NCI-H748 (cell line): Measurements from ENCODE around the gene TP53I11.
A peak's percentile ranks its signal among the peaks of the same experiment; 100 is the strongest.

ENCODE experiments used
- DNase-seq: peaks from one replicate; lab custom pipeline; 2025; ENCODE audit not compliant: unreplicated experiment; lab: John Stamatoyannopoulos, UW

The TP53I11 gene

DNA sequence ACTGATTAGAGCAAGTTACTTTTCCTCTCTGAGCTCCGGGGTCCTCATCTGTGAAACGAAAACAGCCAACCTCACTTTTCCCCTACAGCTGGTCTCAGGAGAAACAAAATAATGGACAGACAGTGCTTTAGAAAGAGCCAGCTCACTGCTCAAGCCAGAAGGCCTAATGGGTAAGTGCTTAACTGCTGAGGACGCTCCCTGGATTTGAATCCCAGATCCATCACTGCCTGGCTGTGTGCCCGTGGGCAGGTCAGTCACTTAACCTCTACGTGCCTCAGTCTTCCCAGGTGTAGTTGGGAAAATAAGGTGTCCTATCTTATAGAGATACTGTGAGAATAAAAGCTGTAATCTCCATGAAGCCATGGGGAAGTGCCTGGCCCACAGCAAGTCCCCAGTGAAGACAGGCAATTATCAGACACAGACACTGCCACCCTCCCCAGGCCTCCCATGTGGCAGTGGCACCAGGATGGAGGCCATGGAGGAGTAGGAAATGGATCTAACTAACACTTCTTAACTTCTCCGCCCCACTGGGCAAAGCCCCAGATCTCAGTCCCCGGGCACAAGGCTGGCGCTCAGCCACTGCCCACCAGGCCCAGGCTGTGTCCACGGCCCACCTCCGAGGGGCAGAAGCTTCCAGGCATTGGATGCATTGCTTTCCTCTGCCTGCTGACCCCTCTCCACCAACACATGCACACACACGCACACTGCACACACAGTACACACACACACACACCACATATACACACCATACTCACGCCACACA is 9.2 kb downstream of the TP53I11 start:
- no peak for DNase-seq

DNA sequence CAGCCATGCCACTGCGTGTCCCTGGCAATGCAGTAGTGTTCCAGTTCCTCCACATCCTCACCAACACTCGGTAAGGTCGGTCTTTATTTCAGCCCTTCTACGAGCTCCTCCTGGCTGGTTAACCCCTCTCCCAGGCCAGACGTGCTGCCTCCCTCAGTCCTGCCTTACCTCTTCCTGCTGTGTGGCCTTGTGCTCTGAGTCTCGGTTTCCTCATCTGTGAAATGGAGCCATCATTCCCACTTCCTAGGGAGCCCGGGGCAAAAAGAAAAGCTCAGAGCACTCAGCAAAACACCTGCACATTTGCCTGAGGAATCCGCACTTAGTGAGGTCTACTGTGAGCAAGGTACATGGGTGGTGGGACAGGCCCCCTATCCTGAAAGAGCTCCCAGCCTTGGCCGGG is 9.8 kb downstream of the TP53I11 start:
- no peak for DNase-seq

- no peak for DNase-seq
These were observed 10.3 kb downstream of the TP53I11 start for GRCh38 chr11:44940404-44940803.

DNA sequence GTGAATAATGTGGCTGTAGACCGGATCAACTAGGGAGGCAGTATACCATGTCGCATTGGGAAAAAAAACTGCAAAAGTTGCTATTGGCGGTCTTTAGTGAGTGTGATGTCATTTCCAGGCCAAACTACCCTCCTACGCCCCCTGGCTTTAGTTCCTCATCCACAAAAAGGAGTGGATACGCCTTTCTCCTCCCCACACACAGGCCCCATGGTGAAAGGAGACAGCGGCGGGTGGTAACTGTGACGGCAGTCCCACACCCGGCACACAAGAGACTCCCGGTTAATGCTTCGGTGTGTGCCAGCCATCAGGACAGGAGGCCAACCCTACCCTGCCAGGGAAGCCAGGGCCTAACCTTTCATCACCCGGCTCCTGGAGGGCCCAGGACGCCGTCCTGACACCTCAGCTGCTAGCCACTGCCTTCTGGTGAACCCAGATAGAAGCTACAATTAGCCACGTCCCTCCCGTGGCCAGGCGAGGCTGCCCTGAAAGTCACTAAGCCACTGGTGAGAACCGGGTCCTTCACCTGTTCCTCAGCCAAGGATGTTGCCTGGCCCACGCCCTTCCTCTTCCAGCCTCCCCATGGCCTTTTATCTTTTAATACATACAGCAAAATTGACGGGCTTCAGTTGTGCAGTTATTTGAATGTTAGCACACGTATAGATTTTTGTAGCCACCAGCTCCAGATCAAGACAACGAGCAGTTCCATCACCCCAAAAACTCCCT is 10.8 kb downstream of the TP53I11 start:
- no peak for DNase-seq

- DNase-seq, result no peak
These were observed 12.5 kb downstream of the TP53I11 start for GRCh38 chr11:44938066-44938691.

DNA sequence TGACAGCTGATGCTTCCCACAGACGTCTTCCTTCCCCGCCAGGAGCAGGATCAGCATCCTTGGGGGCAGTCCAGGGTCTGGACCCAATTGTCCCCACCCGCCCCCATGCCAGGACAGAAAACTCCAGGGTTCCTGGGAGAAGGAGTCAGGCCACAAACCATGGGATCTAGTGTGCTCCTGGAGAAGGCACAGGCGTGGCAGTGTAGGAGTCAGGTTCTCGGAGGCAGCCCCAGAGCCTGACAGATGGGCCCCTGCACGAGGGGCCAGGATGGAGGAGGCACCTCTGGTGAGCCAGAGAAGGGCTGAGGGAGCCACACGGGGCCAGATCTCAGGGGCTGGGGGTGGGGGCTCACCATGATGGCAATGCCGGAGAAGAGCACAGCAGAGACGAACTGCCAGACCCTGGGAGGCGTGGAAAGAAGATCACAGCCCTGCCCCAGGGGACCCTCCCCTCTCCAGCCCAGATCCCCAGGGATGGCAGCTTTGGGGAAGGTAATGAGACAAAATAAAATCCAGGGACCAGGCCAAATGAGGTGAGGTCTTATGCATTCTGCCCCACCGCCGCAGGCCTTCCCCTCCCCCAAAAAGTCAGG is 13.6 kb downstream of the TP53I11 start:
- no peak for DNase-seq

GRCh38 chr11:44936525-44936924 is 14.2 kb downstream of the TP53I11 start:
- peak; percentile 75 for DNase-seq

DNA sequence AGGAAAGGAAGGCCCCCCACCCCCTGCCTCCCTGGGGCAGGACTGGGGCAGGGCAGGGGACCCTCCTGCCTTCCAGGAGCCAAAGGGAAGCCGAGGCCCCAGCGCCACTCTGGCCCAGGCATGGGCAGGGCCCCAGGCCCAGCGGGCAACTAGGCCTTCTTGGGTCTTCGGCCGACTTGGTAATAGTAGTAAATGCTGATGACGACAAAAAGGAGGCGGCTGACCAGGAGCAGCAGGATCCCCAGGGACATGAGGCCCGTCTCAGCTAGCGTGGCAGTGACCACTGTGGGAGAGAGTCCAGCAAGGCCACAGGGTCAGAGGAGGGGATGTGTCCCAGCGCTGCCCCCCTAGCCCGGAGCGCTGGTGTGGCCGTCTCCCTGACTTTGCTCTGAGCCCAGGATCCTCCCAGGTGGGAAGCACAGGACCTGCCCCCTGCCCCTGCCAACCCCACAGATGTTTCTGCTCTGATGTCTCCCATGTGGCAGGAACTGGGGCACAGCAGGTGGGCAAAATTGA is 15.9 kb downstream of the TP53I11 start:
- DNase-seq, result no peak

GRCh38 chr11:44934110-44934509 is 16.6 kb downstream of the TP53I11 start:
- no peak for DNase-seq

DNA sequence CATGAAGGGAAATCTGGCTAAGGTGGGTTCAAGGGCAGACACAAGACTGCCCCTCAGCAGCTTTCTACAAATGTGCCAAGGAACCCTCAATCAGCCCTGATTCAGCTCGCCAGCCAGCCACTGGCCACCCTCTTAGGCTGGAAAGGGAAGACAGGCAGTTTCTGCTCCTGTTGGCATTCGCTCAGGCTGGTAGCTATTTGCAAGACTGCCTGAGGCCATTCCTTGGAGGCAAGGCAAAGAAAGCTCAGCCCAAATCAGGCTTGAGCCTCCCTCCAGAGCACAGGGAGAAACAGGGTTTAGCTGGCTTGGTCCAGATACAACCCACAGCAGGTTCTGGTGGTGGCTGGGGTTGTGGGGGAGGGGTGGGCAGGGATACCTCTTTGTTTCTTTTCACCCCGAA is 19.2 kb downstream of the TP53I11 start:
- DNase-seq, result no peak

- no peak for DNase-seq
These were observed 19.9 kb downstream of the TP53I11 start for GRCh38 chr11:44930588-44931302.

- no peak for DNase-seq
These were observed 21.9 kb downstream of the TP53I11 start for GRCh38 chr11:44928816-44929215.

DNA sequence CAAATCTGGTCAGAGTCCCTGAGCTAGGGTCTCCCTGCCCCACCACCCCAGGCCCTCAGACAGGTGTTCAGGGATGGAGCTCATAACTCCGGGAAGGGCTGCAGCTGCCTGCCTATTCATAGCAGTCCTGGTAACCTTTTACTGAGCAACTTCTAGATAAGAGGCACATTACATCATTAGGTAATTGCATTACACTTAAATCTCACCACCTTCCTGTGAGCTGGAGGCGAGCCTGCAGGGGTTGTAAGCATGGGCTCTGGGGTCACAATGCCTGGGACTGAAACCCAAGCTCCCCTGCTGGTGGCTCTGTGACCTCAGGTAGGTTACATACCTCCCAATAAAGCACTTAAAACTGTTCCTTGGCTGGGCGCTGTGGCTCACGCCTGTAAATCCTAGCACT is 22.5 kb downstream of the TP53I11 start:
- peak; percentile 8 for DNase-seq

DNA sequence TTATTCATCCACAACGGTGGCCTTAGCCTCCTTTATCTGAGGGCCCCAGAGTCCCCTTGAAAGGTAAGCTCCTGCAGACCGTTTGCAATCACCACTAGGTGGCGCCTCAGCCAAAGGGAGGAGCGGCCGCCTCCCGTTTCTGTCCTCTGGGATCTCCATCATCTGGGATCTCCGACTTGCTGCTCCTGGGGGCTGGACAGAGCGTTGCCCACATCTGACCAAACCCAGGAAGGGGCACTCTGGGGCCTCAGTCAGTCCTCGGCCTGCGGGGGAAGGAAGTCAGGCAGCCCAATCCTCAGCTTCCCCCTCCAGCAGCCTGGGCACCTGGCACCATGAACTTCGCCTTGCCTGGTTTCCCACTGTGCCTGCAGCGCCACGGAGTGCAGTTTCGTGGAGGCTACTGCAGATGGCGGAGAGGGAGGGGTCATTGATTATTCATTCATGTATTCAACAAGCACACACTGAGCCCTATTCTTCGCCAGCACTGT is 23.5 kb downstream of the TP53I11 start:
- peak; percentile 83 for DNase-seq

GRCh38 chr11:44926036-44926435 is 24.6 kb downstream of the TP53I11 start:
- no peak for DNase-seq

DNA sequence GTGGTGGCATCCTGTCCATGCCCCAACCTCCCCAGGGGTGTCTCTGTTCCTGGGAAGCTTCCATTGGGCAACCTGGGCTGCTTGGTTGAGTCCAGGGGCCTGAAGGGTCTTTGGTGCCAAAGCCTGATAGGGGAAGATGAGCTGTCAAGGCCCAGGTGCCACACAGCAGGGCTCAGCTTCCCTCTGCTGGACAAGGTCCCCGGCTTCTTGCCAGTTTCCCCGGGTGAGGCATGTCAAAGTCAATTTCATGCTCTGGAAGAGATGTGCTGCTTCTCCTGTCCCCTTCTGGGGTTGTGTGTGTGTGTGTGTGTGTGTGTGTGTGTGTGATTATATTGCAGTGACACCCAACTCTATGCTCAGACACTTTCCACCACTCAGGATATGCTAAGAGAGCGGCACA is 26.9 kb downstream of the TP53I11 start:
- DNase-seq, result no peak

DNA sequence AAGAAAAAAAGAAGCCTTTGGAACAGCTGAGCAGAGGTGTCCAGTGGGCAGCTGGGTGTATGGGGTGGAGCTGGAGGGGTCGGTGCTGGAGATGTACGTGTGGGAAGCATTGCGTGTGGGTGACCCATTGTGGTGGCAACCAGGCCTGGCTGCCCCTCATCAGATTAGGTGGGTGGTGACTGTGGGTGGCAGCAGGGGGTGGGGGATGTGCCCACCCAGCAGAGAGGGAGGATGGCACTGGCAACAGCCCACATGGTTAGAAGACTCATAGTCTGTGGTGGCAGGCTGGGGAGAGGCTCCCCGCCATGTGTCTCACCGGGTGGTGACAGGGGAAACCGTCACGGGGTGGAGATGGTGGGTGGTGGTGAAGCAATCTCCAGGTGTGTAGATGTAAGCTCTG is 27.6 kb downstream of the TP53I11 start:
- DNase-seq, result no peak

DNA sequence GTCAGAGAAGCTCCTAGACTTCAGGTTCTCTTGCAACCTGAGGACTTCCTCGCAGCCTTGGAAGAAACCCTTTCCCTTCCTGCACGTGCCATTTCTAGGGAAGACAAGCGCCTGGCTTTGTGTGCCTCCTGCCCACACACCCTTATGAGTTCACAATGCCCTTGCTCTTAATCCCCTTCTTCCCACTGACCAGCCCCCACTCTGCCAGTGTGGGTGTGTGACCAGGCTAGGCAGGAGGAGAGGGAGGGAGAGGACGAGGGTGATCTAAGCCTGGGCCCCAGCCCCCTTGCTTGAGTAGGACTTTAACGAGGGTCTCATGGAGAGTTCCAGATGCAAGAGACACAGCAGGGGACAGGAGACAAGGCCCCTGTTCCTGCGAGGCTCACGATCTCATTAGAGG is 30.2 kb downstream of the TP53I11 start:
- no peak for DNase-seq

DNA sequence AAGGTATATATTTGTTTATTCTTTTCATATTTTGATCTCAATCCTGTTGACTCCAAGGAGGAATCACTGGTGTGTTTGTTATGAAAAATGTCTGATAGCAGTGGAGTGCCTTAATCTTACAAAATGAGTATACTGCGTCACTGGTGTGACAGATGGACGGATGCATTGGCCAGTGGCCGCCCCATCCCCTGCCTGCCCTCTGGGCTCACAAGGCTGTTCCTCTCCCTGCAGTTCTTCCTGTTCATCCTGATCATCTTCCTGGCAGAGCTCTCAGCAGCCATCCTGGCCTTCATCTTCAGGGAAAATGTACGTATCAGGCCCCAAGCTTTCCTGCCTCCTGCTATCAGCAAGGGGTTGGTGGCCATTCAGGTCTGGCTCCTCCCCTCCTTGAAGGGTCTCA is 32.9 kb downstream of the TP53I11 start:
- no peak for DNase-seq

DNA sequence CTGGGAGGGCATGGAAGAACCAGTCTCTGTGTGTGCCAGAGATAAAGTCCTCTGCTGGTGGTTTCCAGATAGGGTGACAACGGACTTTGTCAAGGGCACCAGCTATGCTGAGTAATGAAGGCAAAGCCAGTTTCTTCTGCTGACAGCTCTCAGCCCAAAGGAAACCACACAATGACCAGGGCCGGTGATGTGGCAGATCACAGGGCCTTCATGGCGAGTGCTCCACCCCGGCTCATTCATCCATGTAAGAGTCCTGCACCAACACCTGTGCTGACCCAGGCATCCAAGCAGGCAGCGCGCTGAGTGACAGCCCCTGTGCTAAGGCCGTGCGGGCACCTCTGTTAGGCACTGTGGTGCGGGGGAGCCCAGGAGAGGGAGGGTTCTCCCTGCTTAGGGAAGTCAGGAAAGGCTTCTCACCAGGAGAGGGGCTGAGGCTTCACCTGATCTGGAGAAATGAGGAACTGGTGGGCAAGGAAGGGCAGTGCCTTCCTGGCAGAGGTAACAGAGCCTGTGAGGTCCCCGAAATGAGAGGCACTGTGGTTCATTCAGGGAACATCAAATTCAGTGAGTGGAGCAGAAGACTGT is 33.8 kb downstream of the TP53I11 start:
- DNase-seq, result no peak
